HG03025 (cell line): ENCODE data around the gene USF2.

ENCODE experiments used
- ATAC-seq: cut with Tn5 transposase; IDR thresholded peaks from one replicate; pipeline ENCODE4 v1.9.1; 2021; ENCODE audit warnings: mild to moderate bottlenecking, moderate library complexity; ENCODE audit not compliant: unreplicated experiment, low FRiP score

The USF2 gene

DNA sequence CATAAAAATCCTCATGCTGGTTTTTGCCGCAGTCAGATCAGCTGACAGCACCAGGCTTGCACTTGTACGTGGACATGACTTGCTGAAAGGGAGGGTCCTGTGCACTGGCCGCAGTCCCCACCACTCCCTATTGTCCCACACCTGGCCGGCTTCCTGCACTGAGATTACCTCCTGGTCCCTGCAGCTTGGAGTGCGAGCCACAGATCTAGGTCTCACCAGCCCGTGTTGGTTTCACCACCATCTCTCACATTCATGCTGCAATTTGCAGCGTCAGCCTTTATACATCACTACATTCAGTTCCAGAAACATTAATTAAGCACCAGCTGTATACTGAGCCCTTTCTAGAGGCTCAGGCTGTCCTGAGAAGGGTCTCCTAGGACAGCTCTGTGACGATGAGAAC lies 45.3 kb downstream of the USF2 start:
- no peak for ATAC-seq

DNA sequence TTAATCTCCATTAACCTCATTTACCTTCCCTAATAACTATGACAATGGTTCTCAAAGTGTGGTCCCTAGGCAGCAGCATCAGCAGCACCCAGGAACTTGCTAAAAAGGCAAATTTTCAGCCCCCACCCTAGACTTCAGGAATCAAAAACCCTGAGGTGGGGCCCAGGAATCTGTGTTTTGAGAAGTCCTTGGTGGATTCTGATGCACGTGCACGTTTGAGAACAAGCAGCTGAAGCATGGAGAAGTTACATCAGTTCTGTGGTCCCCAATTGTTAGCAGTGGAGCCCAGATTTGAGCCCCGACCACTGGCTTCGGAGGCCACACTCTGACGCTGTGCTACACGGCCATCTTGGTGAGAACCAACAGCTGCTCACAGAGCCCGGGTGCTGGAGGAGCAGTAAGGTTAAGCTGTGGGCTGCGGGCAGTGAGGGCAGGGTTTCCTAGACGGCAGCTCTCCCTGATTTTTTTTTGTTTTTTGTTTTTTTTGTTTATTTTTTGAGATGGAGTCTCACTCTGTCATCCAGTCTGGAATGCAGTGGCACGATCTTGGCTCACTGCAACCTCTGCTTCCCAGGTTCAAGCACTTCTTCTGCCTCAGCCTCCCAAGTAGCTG lies 46.2 kb downstream of the USF2 start:
- ATAC-seq = no peak

GRCh38 chr19:35315883-35316282 lies 47.1 kb downstream of the USF2 start:
- ATAC-seq = no peak

- no peak for ATAC-seq
Observed at GRCh38 chr19:35316560-35316959, 47.8 kb downstream of the USF2 start.

GRCh38 chr19:35317464-35318043 lies 48.8 kb downstream of the USF2 start:
- no peak for ATAC-seq

GRCh38 chr19:35318679-35319448 lies 50.1 kb downstream of the USF2 start:
- no peak for ATAC-seq

DNA sequence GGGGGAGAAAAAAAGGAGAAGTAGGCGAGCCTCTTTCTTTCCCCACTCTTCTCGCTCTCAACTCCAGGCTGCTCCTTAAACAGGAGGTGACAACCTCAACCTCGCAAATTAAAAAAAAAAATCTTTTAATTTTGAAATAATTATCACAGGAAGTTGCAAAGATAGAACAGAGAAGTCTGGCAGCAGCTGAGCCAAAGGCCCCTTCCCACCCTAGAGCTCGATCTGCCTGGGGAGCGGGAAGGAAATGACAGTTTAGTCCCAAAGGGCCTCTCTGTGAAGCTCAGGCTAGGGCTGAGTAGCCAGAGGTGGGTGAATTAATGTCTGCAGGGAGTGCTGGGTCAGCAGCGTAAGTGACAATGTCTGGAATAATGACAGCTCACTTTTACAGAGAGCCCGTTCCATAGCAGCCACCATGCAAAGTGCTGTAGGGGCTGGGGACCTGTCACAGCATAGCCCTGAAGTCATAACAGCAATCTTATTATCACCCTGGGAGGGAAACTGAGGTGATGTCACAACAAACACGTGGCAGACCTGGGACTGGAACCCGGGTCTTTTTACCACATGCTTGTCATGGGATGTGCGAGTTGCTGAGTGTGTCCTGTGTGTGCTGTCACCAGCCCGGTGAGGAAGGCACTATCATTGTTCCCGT lies 51.4 kb downstream of the USF2 start:
- no peak for ATAC-seq

GRCh38 chr19:35321291-35321690 lies 52.5 kb downstream of the USF2 start:
- no peak for ATAC-seq

GRCh38 chr19:35322014-35322413 lies 53.3 kb downstream of the USF2 start:
- no peak for ATAC-seq

GRCh38 chr19:35327642-35328041 lies 58.9 kb downstream of the USF2 start:
- no peak for ATAC-seq

- no peak for ATAC-seq
Observed at GRCh38 chr19:35328851-35329285, 60.1 kb downstream of the USF2 start, which contains the start of gene CD22. Gene CD22, plus strand, starts transcription at chr19:35329187. Its CDS starts 2,854 bp downstream, at chr19:35332041.

DNA sequence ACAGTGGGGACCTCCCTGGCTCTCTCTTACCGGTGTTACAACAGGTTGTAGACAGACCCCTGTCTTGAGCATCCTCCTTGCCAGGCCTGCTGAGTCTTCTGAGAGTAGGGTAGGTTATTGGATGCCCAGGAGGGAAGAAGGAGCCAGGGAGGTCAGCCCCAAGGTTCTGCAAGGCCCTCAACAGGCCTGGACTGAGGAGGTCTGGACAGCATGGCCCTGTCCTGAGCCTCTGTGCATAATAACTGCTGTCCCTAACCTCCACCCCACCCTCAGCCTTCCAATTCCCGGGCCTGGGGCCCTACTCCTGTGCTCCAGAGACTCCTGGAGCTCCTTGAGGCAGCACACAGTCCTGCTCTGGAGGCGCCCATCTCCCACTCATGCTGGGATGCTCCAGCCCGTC lies 60.6 kb downstream of the USF2 start:
- no peak for ATAC-seq
